NB4 (cell line): ENCODE measurements around the gene CHRM1.
"Not testable (repeated sequence)": the region's sequence is repeated elsewhere in the genome, so short reads cannot be mapped to it uniquely, and the experiment has no call there.

ENCODE experiments used
- CTCF ChIP-seq: IDR thresholded peaks from one replicate; pipeline ENCODE4 v1.5.1; 2012; ENCODE audit warnings: low read depth, low read length
- MYC ChIP-seq: IDR thresholded peaks from 2 replicates; pipeline ENCODE4 v1.6.1; 2011; ENCODE audit warnings: low read depth, low read length
- POLR2A ChIP-seq: IDR thresholded peaks from 2 replicates; pipeline ENCODE4 v1.6.1; 2011; ENCODE audit warnings: mild to moderate bottlenecking; ENCODE audit not compliant: insufficient read length; ENCODE audit errors: extremely low read depth
- TF ChIP-seq, protein P1 (sequence below): IDR thresholded peaks from 2 replicates; pipeline ENCODE4 v1.6.1; 2011; ENCODE audit warnings: low read depth, low read length

DNA sequence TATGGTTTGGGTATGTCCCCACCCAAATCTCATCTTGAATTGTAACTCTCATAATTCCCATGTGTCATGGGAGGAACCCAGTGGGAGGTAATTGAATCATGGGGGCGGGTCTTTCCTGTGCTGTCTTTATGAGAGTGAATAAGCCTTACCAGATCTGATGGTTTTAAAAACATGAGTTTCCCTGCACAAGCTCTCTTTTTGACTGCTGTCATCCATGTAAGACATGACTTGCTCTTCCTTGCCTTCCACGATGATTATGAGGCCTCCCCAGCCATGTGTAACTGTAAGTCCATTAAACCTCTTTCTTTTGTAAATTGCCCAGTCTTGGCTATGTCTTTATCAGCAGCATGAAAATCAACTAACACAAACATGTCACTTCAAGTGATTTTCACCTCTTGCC, 16.4 kb upstream of the CHRM1 start:
- not testable (repeated sequence) for TF ChIP-seq CTCF, POLR2A, MYC
- TF ChIP-seq, protein P1, sequence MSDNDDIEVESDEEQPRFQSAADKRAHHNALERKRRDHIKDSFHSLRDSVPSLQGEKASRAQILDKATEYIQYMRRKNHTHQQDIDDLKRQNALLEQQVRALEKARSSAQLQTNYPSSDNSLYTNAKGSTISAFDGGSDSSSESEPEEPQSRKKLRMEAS = not testable (repeated sequence)
